ENCODE results near the gene DYNLT1. TPM values are rescaled to one million over a fixed set of nuclear protein-coding genes. Genes with fewer than 3 reads are reported as not detected.
A peak's percentile ranks its signal among the peaks of the same experiment; 100 is the strongest.
"Not testable (repeated sequence)": the region's sequence is repeated elsewhere in the genome, so short reads cannot be mapped to it uniquely, and the experiment has no call there.

The DYNLT1 gene
- total RNA-seq, 1 experiment from 2014 or later, result 105 TPM

DNA sequence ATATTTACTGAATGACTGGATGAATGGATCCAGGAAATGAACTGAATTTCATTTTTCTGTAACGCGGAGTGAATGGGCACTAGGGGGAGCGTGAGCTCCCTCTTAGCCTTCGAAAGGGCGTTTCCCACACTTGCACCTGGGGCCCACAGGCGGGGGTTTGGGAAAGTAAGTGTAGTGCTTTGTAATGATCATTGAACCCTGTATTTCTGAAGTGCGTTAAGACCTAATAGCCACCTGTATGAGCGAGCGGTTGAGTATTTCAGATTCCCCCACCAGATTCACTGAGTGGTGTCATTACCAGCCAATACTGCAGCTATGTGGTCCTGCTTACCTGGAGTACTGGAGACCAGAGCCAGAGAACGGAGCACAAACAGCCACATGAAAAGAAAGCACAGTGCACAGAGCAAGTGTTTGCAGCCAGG, 15.8 kb upstream of the DYNLT1 start:
- H3K27me3 ChIP-seq (ENCODE audit: insufficient read depth, low read length), result no peaks in the 10 kb centered on the region
- Mint-ChIP-seq H3K27ac (no peak overlapping the region), H3K4me3 (no peak overlapping the region), H3K4me1 (peaks cover 24 to 26% of the 10 kb centered on the region in 2 experiments), H3K36me3 (ENCODE audit: insufficient read depth in 1 of 3, low read depth in 3 of 3) (no peaks in the 10 kb centered on the region), H3K9me3 (no peaks in the 10 kb centered on the region), H3K27me3 (ENCODE audit: low read depth) (peaks cover 10% of the 10 kb centered on the region)
- no peak overlapping the region for H4K5ac ChIP-seq (ENCODE audit: insufficient read length, low read depth, low read length)
- H4K20me1 ChIP-seq (ENCODE audit: control insufficient read depth, insufficient read depth, insufficient read length), result peaks cover 2% of the 10 kb centered on the region
- no peak overlapping the region for H4K91ac ChIP-seq (ENCODE audit: insufficient read length, low read depth, low read length)
- no peaks in the 10 kb centered on the region for H3K9me3 ChIP-seq (ENCODE audit: control insufficient read depth, low read depth, low read length)
- no peak overlapping the region for H2BK15ac ChIP-seq (ENCODE audit: low read depth, low read length)
- H2BK5ac ChIP-seq (ENCODE audit: insufficient read length, low read length), result no peak overlapping the region
- H3K56ac ChIP-seq (ENCODE audit: insufficient read length, low read depth, low read length), result no peak overlapping the region
- H2BK20ac ChIP-seq (ENCODE audit: low read depth, low read length, poor library complexity, severe bottlenecking), result no peak overlapping the region
- no peak overlapping the region for H3K4me2 ChIP-seq (ENCODE audit: insufficient read depth, insufficient read length, low read length)
- H3K23ac ChIP-seq (ENCODE audit: insufficient read length, low read depth, low read length), result no peak overlapping the region
- H3K4me1 ChIP-seq (ENCODE audit: insufficient read depth, low read length), result no peaks in the 10 kb centered on the region
- H3K23me2 ChIP-seq (ENCODE audit: insufficient read length, low read depth, low read length, poor library complexity, severe bottlenecking), result no peaks in the 10 kb centered on the region
- no peak overlapping the region for H2AFZ ChIP-seq (ENCODE audit: low read length)
- H3K79me2 ChIP-seq (ENCODE audit: insufficient read depth, low read length), result no peaks in the 10 kb centered on the region
- no peak overlapping the region for H3K14ac ChIP-seq (ENCODE audit: insufficient read depth, low read length)
- peak; percentile 74 for TF ChIP-seq CTCF (conservative IDR thresholded peaks at IDR 0.05)
- no peak overlapping the region for H3K27ac ChIP-seq (ENCODE audit: insufficient read length, low read depth, low read length)
- no peaks in the 10 kb centered on the region for H3K79me1 ChIP-seq (ENCODE audit: insufficient read depth, low read depth, low read length, poor library complexity, severe bottlenecking)
- no peak overlapping the region for H3T11ph ChIP-seq (ENCODE audit: low read length)
- no CpG with 5 or more reads among the region's 10 CpGs for WGBS (ENCODE audit: extremely low coverage, insufficient read length, low lambda C conversion rate)
- no peak overlapping the region for H3K4ac ChIP-seq (ENCODE audit: low read depth, low read length)
- no peak overlapping the region for H4K8ac ChIP-seq (replicated peaks; ENCODE audit: insufficient read length, low read depth, low read length)
- no peak overlapping the region for H3K18ac ChIP-seq (ENCODE audit: insufficient read length, low read depth, low read length)
- no peak overlapping the region for H3K9ac ChIP-seq (ENCODE audit: extremely low read depth, insufficient read length, low read length)
- H2BK12ac ChIP-seq (ENCODE audit: insufficient read length, low read depth, low read length), result no peak overlapping the region
- no peak overlapping the region for H2BK120ac ChIP-seq (ENCODE audit: low read depth, low read length, poor library complexity, severe bottlenecking)
- no peak overlapping the region for H2AK5ac ChIP-seq (ENCODE audit: insufficient read length, low read length)
- DNase-seq, result peak; percentile 59

DNA sequence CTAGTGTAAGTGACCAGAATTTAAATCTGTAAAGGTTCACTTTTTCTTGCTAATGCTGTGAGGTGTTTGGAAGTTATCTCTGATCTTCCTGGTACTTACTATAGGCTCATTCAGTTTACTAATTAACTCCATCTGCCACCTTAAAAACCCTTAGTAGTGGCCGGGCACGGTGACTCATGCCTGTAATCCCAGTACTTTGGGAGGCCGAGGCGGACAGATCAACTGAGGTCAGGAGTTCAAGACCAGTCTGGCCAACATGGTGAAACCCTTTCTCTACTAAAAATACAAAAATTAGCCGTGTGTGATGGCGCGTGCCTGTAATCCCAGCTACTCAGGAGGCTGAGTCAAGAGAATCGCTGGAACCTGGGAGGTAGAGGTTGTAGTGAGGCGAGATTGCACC, 12.4 kb upstream of the DYNLT1 start:
- H3K27ac ChIP-seq (ENCODE audit: insufficient read length, low read depth, low read length); H3K4me3 Mint-ChIP-seq; H3K4me1 ChIP-seq (ENCODE audit: insufficient read depth, low read length); H3K9me3 Mint-ChIP-seq; H3K36me3 Mint-ChIP-seq (ENCODE audit: insufficient read depth in 1 of 3, low read depth in 3 of 3); DNase-seq; H3K27me3 ChIP-seq (ENCODE audit: insufficient read depth, low read length); H2BK20ac ChIP-seq (ENCODE audit: low read depth, low read length, poor library complexity, severe bottlenecking); H3K27me3 Mint-ChIP-seq (ENCODE audit: low read depth); H3K4ac ChIP-seq (ENCODE audit: low read depth, low read length); H2BK12ac ChIP-seq (ENCODE audit: insufficient read length, low read depth, low read length); H3K9ac ChIP-seq (ENCODE audit: extremely low read depth, insufficient read length, low read length); H2BK120ac ChIP-seq (ENCODE audit: low read depth, low read length, poor library complexity, severe bottlenecking); H3K27ac Mint-ChIP-seq; H3K4me2 ChIP-seq (ENCODE audit: insufficient read depth, insufficient read length, low read length); H2BK5ac ChIP-seq (ENCODE audit: insufficient read length, low read length); H2AFZ ChIP-seq (ENCODE audit: low read length); H4K8ac ChIP-seq (replicated peaks; ENCODE audit: insufficient read length, low read depth, low read length); H3T11ph ChIP-seq (ENCODE audit: low read length); H4K91ac ChIP-seq (ENCODE audit: insufficient read length, low read depth, low read length); H4K20me1 ChIP-seq (ENCODE audit: control insufficient read depth, insufficient read depth, insufficient read length); H3K23ac ChIP-seq (ENCODE audit: insufficient read length, low read depth, low read length); H3K14ac ChIP-seq (ENCODE audit: insufficient read depth, low read length); H3K79me2 ChIP-seq (ENCODE audit: insufficient read depth, low read length); H3K18ac ChIP-seq (ENCODE audit: insufficient read length, low read depth, low read length); H3K56ac ChIP-seq (ENCODE audit: insufficient read length, low read depth, low read length); H4K5ac ChIP-seq (ENCODE audit: insufficient read length, low read depth, low read length); H3K79me1 ChIP-seq (ENCODE audit: insufficient read depth, low read depth, low read length, poor library complexity, severe bottlenecking); H2BK15ac ChIP-seq (ENCODE audit: low read depth, low read length); H2AK5ac ChIP-seq (ENCODE audit: insufficient read length, low read length); H3K23me2 ChIP-seq (ENCODE audit: insufficient read length, low read depth, low read length, poor library complexity, severe bottlenecking); H3K9me3 ChIP-seq (ENCODE audit: control insufficient read depth, low read depth, low read length): not testable (repeated sequence)
- no CpG with 5 or more reads among the region's 9 CpGs for WGBS (ENCODE audit: extremely low coverage, insufficient read length, low lambda C conversion rate)
- peaks cover 32 to 33% of the 10 kb centered on the region in 2 experiments for H3K4me1 Mint-ChIP-seq
